Lower lobe of right lung (tissue), 2 donors: ENCODE measurements around the gene PPM1H. TPM values are rescaled to one million over a fixed set of nuclear protein-coding genes. Genes with fewer than 3 reads are reported as not detected.

Experiments used
- ATAC-seq, 2 donors: fragments of 200-7000 bp; cut with Tn5 transposase; one replicate each; pipeline ENCODE4 v1.9.1; 2020 to 2022; ENCODE audit warnings: mild to moderate bottlenecking in 2 of 2, moderate library complexity in 2 of 2
- DNase-seq: peaks from one replicate; pipeline ENCODE4 v3.0.0-alpha.2; 2020
- H3K27ac ChIP-seq: fragments of 200-600 bp; one replicate; pipeline ENCODE4 v1.8.0; 2022
- H3K27me3 ChIP-seq: fragments of 200-600 bp; one replicate; pipeline ENCODE4 v1.8.0; 2022; ENCODE audit warnings: low read depth
- H3K36me3 ChIP-seq: fragments of 200-600 bp; one replicate; pipeline ENCODE4 v1.8.0; 2022; ENCODE audit warnings: mild to moderate bottlenecking
- H3K4me1 ChIP-seq: fragments of 200-600 bp; one replicate; pipeline ENCODE4 v1.8.0; 2022
- H3K4me3 ChIP-seq: fragments of 200-600 bp; one replicate; pipeline ENCODE4 v1.8.0; 2022; ENCODE audit warnings: mild to moderate bottlenecking
- H3K9me3 ChIP-seq: fragments of 200-600 bp; one replicate; pipeline ENCODE4 v1.8.0; 2022
- intact Hi-C: fragments of 100-400 bp; cut with DNase I; formaldehyde crosslinking; loops from one replicate; pipeline ENCODE4 v1.11.0; 2022
- total RNA-seq: library from RNA; stranded (reverse); fragmentation: NEBNext Ultra II Directional; extraction: Animal tissue kit (Norgen Biotek cat#: 25700); gene quantifications from one replicate; pipeline ENCODE4 v1.2.1, GENCODE V29; 2021
- TF ChIP-seq, protein P1 (sequence below): fragments of 200-600 bp; IDR thresholded peaks from one replicate; pipeline ENCODE4 v1.8.0; 2022; ENCODE audit warnings: antibody characterized with exemption, mild to moderate bottlenecking
- donor health status: DM: no; HTN: yes; CAD: no; lungs with severe emphysema.

The PPM1H gene
- total RNA-seq, 1 donor from 2014 or later = 6.8 TPM

DNA sequence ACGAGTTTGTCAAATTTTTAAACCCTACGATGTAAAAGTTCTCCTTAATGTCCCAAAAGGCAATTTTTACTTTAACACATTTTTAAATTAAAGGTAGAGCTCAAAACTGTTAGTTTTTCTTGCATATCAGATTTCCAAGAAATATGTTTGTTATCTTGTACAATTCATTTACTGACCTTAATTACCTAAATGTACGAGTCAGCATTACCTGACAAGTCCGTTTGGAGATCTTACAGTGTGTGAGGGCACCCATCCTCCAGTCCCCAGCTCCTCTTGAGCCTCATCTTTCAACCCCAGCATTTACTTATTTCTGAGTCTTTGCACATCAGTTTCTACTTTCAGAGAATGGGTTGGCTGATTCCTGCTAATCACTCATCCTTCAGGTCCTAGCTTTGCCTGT is 23.7 kb downstream of the PPM1H start:
- Histone ChIP-seq H3K4me3 (no peak overlapping the region), H3K4me1 (no peaks in the 10 kb centered on the region), H3K27ac (no peak overlapping the region), H3K9me3 (no peaks in the 10 kb centered on the region), H3K27me3 (no peaks in the 10 kb centered on the region), H3K36me3 (no peaks in the 10 kb centered on the region)
- intact Hi-C loops = no loop called here
- ATAC-seq (no peak), DNase-seq (no peak)
- TF ChIP-seq, protein P1, sequence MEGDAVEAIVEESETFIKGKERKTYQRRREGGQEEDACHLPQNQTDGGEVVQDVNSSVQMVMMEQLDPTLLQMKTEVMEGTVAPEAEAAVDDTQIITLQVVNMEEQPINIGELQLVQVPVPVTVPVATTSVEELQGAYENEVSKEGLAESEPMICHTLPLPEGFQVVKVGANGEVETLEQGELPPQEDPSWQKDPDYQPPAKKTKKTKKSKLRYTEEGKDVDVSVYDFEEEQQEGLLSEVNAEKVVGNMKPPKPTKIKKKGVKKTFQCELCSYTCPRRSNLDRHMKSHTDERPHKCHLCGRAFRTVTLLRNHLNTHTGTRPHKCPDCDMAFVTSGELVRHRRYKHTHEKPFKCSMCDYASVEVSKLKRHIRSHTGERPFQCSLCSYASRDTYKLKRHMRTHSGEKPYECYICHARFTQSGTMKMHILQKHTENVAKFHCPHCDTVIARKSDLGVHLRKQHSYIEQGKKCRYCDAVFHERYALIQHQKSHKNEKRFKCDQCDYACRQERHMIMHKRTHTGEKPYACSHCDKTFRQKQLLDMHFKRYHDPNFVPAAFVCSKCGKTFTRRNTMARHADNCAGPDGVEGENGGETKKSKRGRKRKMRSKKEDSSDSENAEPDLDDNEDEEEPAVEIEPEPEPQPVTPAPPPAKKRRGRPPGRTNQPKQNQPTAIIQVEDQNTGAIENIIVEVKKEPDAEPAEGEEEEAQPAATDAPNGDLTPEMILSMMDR = no peak

DNA sequence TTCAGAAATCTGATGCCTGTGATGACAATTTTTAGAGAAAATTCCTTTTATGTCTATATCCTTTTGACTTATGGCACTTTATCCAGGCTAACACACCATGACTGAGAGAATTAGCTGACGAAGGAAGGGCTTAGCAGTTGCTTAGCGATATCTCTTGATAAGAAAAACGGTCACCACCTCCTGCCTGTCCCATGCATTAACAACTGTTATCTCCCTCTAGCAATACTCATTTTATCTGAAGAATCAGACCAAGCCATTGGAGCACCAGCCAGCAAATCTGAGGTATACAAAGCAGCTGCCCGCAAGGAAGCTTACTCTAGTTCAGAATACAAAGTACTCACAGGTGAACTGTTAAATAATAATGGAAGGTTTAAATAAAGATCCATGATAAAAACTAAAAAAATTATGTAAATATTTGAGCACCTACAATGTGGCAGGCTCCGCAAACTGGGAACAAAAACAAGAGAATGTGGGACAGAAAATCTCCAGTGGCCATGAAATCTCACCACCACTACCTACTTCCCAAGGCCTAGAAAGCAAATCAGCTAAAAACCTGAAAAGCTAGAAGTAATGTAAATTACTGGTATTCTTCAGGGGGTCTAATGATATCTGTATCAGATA is 24.3 kb downstream of the PPM1H start:
- intact Hi-C loops = no loop called here
- H3K36me3 ChIP-seq = no peaks in the 10 kb centered on the region
- TF ChIP-seq, protein P1 = no peak
- ATAC-seq (no peak), DNase-seq (no peak)
- H3K27ac ChIP-seq = no peak overlapping the region
- no peaks in the 10 kb centered on the region for H3K4me1 ChIP-seq
- H3K27me3 ChIP-seq = no peaks in the 10 kb centered on the region
- no peaks in the 10 kb centered on the region for H3K9me3 ChIP-seq
- H3K4me3 ChIP-seq = no peak overlapping the region

DNA sequence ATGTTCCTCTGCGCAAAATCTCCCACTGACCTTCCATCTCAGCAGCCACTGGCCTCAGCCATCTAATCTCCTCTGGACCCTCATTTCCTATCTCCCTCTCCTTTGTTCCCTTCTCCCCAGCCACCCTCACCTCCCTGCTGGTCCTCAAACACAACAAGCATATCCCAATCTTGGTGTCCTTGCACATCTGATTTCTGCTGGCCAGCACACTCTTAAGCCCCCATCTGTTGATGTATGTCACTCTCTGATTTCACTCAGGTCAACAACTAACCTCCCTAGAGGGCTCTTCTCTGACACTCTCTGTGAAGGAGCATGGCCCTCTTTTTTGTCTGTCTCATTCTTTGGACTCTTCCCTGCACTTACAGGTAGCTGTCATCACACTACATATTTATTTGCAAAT is 25.6 kb downstream of the PPM1H start:
- H3K27me3 ChIP-seq = no peaks in the 10 kb centered on the region
- no peak overlapping the region for H3K27ac ChIP-seq
- TF ChIP-seq, protein P1 = no peak

DNA sequence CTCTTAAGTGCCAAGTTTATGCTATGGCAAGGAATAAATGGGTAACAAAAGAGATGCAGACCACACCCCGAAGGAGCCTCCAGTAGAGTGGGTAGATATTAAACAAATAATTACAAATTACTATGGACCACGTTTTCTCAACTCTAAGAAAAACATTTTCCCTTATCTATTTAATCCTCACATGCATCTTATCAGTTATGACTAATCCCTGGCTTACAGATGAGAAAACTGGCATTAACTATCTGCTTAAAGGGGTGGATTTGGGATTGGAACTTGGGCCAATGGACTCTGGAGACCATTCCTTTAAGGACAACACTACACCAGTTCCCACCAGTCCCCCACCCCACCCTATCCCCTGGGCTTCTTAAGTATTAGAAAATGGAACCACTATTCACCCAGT is 26.3 kb downstream of the PPM1H start:
- H3K4me1 ChIP-seq = no peaks in the 10 kb centered on the region
- intact Hi-C loops = no loop called here
- no peak overlapping the region for H3K27ac ChIP-seq
- H3K4me3 ChIP-seq = no peak overlapping the region
- TF ChIP-seq, protein P1 = no peak
- H3K27me3 ChIP-seq = no peaks in the 10 kb centered on the region
- no peaks in the 10 kb centered on the region for H3K36me3 ChIP-seq
- no peak for ATAC-seq
- no peak for DNase-seq
- no peaks in the 10 kb centered on the region for H3K9me3 ChIP-seq

More for the DNA sequence above, 25.6 kb downstream of the PPM1H start:
- ATAC-seq (no peak), DNase-seq (no peak)
- Histone ChIP-seq H3K4me1 (no peaks in the 10 kb centered on the region), H3K9me3 (no peaks in the 10 kb centered on the region), H3K36me3 (no peaks in the 10 kb centered on the region), H3K4me3 (no peak overlapping the region)
- intact Hi-C loops = no loop called here

DNA sequence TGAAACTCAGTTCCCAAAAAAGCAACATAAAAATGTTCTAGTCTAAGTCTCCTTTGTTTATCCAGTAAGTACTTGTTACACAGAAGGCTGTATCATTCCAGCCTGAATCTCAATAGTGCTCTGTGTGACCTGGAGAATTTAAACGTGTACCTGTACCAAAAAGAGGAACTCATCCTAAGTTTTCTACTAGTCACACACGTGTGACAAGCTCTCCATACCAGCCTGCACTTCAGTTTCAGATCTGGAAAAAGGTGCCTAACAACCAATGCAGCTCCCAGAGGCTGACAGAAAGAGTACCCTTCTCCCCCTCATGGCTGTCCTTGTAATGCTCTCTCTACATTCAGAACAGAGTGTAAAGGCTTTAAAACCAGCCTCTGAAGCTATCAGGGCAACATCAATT is 27.4 kb downstream of the PPM1H start:
- no peak for DNase-seq
- H3K4me1 ChIP-seq = no peaks in the 10 kb centered on the region
- no peaks in the 10 kb centered on the region for H3K27me3 ChIP-seq
- no peak for ATAC-seq
- no peaks in the 10 kb centered on the region for H3K36me3 ChIP-seq
- H3K9me3 ChIP-seq = no peaks in the 10 kb centered on the region
- H3K27ac ChIP-seq = no peak overlapping the region
- TF ChIP-seq, protein P1 = no peak
- intact Hi-C loops = no loop called here
- no peak overlapping the region for H3K4me3 ChIP-seq
